Measurements from ENCODE around the gene BHLHA15.

- TF ChIP-seq CTCF (IDR thresholded peaks at IDR 0.05) (no peak), POLR2A (IDR thresholded peaks at IDR 0.05) (no peak)
Measured at GRCh38 chr7:98232263-98232585, 21.0 kb downstream of the BHLHA15 start.

Measured in gastroesophageal sphincter (tissue), 3 donors.